Endothelial cell of umbilical vein (primary cell): Measurements from ENCODE around the gene ADGRB2. TPM values are rescaled to one million over a fixed set of nuclear protein-coding genes. Genes with fewer than 3 reads are reported as not detected.

Experiments used
- BruUV-seq: library from RNA; stranded (reverse); fragments of 400-500 nt; replicated peaks from 2 replicates; lab custom pipeline; 2021; lab: Mats Ljungman, UMichigan
- CTCF ChIA-PET: fragments of 300-600, 350-600 bp; sonication (Branson Sonifier 250); formaldehyde crosslinking; loops from one replicate; lab custom pipeline; 2021; ENCODE audit warnings: antibody characterized with exemption, inconsistent platforms; lab: Charles Lee
- POLR2A ChIA-PET: fragments of 300-600, 350-600 bp; sonication (Branson Sonifier 250); formaldehyde crosslinking; loops from one replicate; lab custom pipeline; 2021; ENCODE audit warnings: antibody characterized with exemption, inconsistent platforms; lab: Charles Lee
- DNase-seq: peaks from one replicate; pipeline ENCODE4 v3.0.0-alpha.2; 2011; ENCODE audit warnings: low read depth, low spot score
- FAIRE-seq: peaks from 2 replicates; lab custom pipeline; 2011; peaks lifted over from hg19 to GRCh38; lab: Jason Lieb, UNC
- H2AFZ ChIP-seq: 2 replicates; pipeline ENCODE4 v1.6.0; 2012; ENCODE audit warnings: low read depth, low read length, control low read depth, inconsistent platforms
- H3K27ac ChIP-seq: 2 replicates; pipeline ENCODE4 v1.5.1; 2011; ENCODE audit warnings: low read depth, mild to moderate bottlenecking, control low read depth, low read length, moderate library complexity; ENCODE audit not compliant: insufficient read depth
- H3K27me3 ChIP-seq, 2 experiments: 2 replicates each; pipeline versions ENCODE4 v1.6.0 to v1.6.1; 2011; ENCODE audit warnings: low read length in 2 of 2, mixed read lengths in 1 of 2; ENCODE audit not compliant: control insufficient read depth in 2 of 2, insufficient read depth in 2 of 2
- H3K36me3 ChIP-seq, 2 experiments: 2 replicates in 1 of 2; 3 replicates in 1 of 2; pipeline ENCODE4 v1.5.1; 2011; ENCODE audit warnings: low read length in 2 of 2, mild to moderate bottlenecking in 1 of 2, moderate library complexity in 1 of 2; ENCODE audit not compliant: control insufficient read depth in 2 of 2, insufficient read depth in 2 of 2; ENCODE audit errors: extremely low read depth in 1 of 2
- H3K4me1 ChIP-seq: 3 replicates; pipeline ENCODE4 v1.5.1; 2011; ENCODE audit warnings: mild to moderate bottlenecking, low read length; ENCODE audit not compliant: control insufficient read depth, insufficient read depth; ENCODE audit errors: extremely low read depth
- H3K4me2 ChIP-seq: 2 replicates; pipeline ENCODE4 v1.6.1; 2011; ENCODE audit warnings: low read length, control low read depth, mixed read lengths; ENCODE audit not compliant: insufficient read depth
- H3K4me3 ChIP-seq, 3 experiments: fragments of 200-600 bp in 1 of 3; sonication (generic), shearing (Covaris generic) in 1 of 3; replicated peaks in 1 of 3; 2 replicates each; pipeline ENCODE4 v1.5.1; 2011 to 2016; ENCODE audit warnings: control low read depth in 3 of 3, low read length in 3 of 3, mild to moderate bottlenecking in 2 of 3, inconsistent platforms in 1 of 3, low read depth in 1 of 3, moderate library complexity in 1 of 3; ENCODE audit not compliant: insufficient read depth in 1 of 3
- H3K79me2 ChIP-seq: 2 replicates; pipeline ENCODE4 v1.6.0; 2012; ENCODE audit warnings: low read length, inconsistent platforms; ENCODE audit not compliant: control insufficient read depth, insufficient read depth
- H3K9ac ChIP-seq: replicated peaks from 2 replicates; pipeline ENCODE3; 2011; ENCODE audit warnings: low read length, control low read depth; ENCODE audit not compliant: insufficient read depth; ENCODE audit errors: extremely low read depth
- H3K9me1 ChIP-seq: replicated peaks from 3 replicates; pipeline ENCODE4 v1.6.0; 2011; ENCODE audit warnings: mild to moderate bottlenecking, low read length; ENCODE audit not compliant: control insufficient read depth, insufficient read depth; ENCODE audit errors: extremely low read depth
- H3K9me3 ChIP-seq: replicated peaks from 2 replicates; pipeline ENCODE4 v1.5.1; 2012; ENCODE audit warnings: low read length, inconsistent platforms; ENCODE audit not compliant: control insufficient read depth, insufficient read depth
- H4K20me1 ChIP-seq: replicated peaks from 2 replicates; pipeline ENCODE3; 2011; ENCODE audit warnings: mild to moderate bottlenecking, low read length; ENCODE audit not compliant: control insufficient read depth, insufficient read depth; ENCODE audit errors: extremely low read depth
- EZH2 ChIP-seq: IDR thresholded peaks from 2 replicates; pipeline ENCODE4 v1.6.1; 2012; ENCODE audit warnings: borderline replicate concordance, low read depth, mild to moderate bottlenecking, moderate library complexity, low read length, inconsistent platforms; ENCODE audit not compliant: severe bottlenecking
- FOS ChIP-seq: IDR thresholded peaks from 2 replicates; pipeline ENCODE4 v1.6.1; 2011; ENCODE audit warnings: mild to moderate bottlenecking, low read length, moderate library complexity, borderline replicate concordance; ENCODE audit not compliant: insufficient read depth
- GATA2 ChIP-seq: IDR thresholded peaks from 2 replicates; pipeline ENCODE4 v1.7.0; 2011; ENCODE audit warnings: low read depth, mild to moderate bottlenecking, moderate library complexity, mixed read lengths, low read length; ENCODE audit not compliant: insufficient read length, insufficient read depth
- JUN ChIP-seq: IDR thresholded peaks from 2 replicates; pipeline ENCODE4 v1.6.1; 2011; ENCODE audit warnings: borderline replicate concordance, low read depth; ENCODE audit not compliant: insufficient read length, insufficient read depth
- MYC ChIP-seq: IDR thresholded peaks from one replicate; pipeline ENCODE4 v1.6.1; 2011; ENCODE audit warnings: mild to moderate bottlenecking, low read depth, low read length
- POLR2A ChIP-seq: IDR thresholded peaks from 2 replicates; pipeline ENCODE4 v1.6.1; 2012; ENCODE audit warnings: low read depth, mild to moderate bottlenecking, control low read depth, low read length
- POLR2AphosphoS5 ChIP-seq: IDR thresholded peaks from 2 replicates; pipeline ENCODE4 v1.6.1; 2012; ENCODE audit warnings: low read depth, mild to moderate bottlenecking, control low read depth, low read length, moderate library complexity; ENCODE audit not compliant: insufficient read depth
- dilution Hi-C: fragments of 300-500 bp; cut with MboI; formaldehyde crosslinking; loops from one replicate; pipeline ENCODE4 v1.15.0; 2019; ENCODE audit warnings: low sequenced_read_pairs; ENCODE audit not compliant: extremely low pct_ligation_motif_present
- intact Hi-C: fragments of 100-400 bp; cut with micrococcal nuclease; formaldehyde crosslinking; loops from one replicate; pipeline ENCODE4 v1.10.0; 2022
- polyA plus RNA-seq, 4 experiments: library from polyadenylated mRNA; depleted of rRNA in 3 of 4; stranded (reverse) in 3 of 4; unstranded in 1 of 4; fragments of >200 nt; gene quantifications; 2 replicates each; pipeline versions ENCODE4 v1.2.1 to v1.2.3, GENCODE V29; 2011 to 2012; ENCODE audit warnings: missing spikeins in 1 of 4
- total RNA-seq: library from RNA; stranded (reverse); gene quantifications from 2 replicates; pipeline ENCODE4 v1.2.3, GENCODE V29; 2021
- TF ChIP-seq, protein P1 (sequence below), 2 donors: IDR thresholded peaks; 1 replicate in 1 of 2; 2 replicates in 1 of 2; pipeline ENCODE4 v1.5.1; 2011; ENCODE audit warnings: low read length in 2 of 2, mild to moderate bottlenecking in 2 of 2, moderate library complexity in 2 of 2, control low read depth in 1 of 2, inconsistent platforms in 1 of 2, low read depth in 1 of 2; ENCODE audit not compliant: insufficient read depth in 1 of 2; ENCODE audit errors: extremely low read depth in 1 of 2
- TF ChIP-seq, protein P2 (sequence below): IDR thresholded peaks from 2 replicates; pipeline ENCODE4 v1.6.1; 2011; ENCODE audit not compliant: insufficient read depth, insufficient read length

The ADGRB2 gene
- total and polyA plus RNA-seq, 2 donors (not counting 3 experiments of a cell fraction or from before 2014, with no cell fraction given): 1.3 to 1.5 TPM

DNA sequence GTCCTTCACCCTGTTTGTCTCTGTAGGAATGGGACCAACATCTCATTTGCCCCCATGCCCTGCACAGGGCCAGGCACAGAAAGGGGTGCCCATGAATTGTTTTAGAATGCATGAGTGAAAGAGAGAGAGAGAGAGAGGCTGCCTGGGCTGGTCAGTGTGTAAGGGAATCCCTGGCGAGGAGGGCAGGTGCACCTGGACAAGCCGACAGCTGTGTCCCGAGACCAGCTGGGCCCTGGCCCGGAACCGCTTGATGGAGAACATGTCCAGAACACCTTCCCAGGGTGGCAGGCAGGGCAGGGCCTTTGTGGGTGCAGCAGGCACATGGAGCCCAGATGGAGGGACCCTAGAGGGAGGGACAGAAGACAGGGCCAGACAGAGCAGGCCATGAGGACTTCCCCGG, 28.9 kb upstream of the ADGRB2 start:
- Histone ChIP-seq H3K9ac (no peak overlapping the region), H2AFZ (no peak overlapping the region), H3K9me3 (no peaks in the 10 kb centered on the region), H3K4me1 (peaks cover 21% of the 10 kb centered on the region), H4K20me1 (no peaks in the 10 kb centered on the region), H3K4me2 (no peak overlapping the region), H3K27me3 (no peaks in the 10 kb centered on the region), H3K79me2 (peaks cover 33% of the 10 kb centered on the region), H3K9me1 (no peaks in the 10 kb centered on the region), H3K36me3 (no peaks in the 10 kb centered on the region), H3K27ac (no peak overlapping the region), H3K4me3 (no peak overlapping the region)
- dilution Hi-C loops: no loop called here
- FAIRE-seq (no peak), DNase-seq (no peak)
- ChIA-PET POLR2A (no interaction called here), CTCF (interaction anchor here (1.4 to 5.6 kb wide), 2 partner anchors 132 to 171 kb away, joined by 3 to 62 read pairs; no protein-coding TSS in a partner anchor)
- TF ChIP-seq GATA2: no peak
- TF ChIP-seq JUN: no peak
- TF ChIP-seq EZH2: no peak
- no peak for TF ChIP-seq FOS
- TF ChIP-seq MYC: no peak
- TF ChIP-seq POLR2AphosphoS5: no peak
- no peak for TF ChIP-seq POLR2A
- TF ChIP-seq, protein P1, sequence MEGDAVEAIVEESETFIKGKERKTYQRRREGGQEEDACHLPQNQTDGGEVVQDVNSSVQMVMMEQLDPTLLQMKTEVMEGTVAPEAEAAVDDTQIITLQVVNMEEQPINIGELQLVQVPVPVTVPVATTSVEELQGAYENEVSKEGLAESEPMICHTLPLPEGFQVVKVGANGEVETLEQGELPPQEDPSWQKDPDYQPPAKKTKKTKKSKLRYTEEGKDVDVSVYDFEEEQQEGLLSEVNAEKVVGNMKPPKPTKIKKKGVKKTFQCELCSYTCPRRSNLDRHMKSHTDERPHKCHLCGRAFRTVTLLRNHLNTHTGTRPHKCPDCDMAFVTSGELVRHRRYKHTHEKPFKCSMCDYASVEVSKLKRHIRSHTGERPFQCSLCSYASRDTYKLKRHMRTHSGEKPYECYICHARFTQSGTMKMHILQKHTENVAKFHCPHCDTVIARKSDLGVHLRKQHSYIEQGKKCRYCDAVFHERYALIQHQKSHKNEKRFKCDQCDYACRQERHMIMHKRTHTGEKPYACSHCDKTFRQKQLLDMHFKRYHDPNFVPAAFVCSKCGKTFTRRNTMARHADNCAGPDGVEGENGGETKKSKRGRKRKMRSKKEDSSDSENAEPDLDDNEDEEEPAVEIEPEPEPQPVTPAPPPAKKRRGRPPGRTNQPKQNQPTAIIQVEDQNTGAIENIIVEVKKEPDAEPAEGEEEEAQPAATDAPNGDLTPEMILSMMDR (IDR thresholded peaks at IDR 0.05; ENCODE audit: extremely low read depth in 1 of 2, insufficient read depth in 1 of 2, low read depth in 1 of 2, low read length in 2 of 2): no peak
- TF ChIP-seq, protein P2, sequence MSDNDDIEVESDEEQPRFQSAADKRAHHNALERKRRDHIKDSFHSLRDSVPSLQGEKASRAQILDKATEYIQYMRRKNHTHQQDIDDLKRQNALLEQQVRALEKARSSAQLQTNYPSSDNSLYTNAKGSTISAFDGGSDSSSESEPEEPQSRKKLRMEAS: no peak
- intact Hi-C loops: no loop called here
- no TSS peak for BruUV-seq
